ENCODE data around the gene AGT.

Gene AGT

GRCh38 chr1:230754796-230755195, 40.9 kb upstream of the AGT start:
- H3K4me3 ChIP-seq (ENCODE audit: low read length), result no peak overlapping the region
- no peak for TF ChIP-seq CTCF (conservative IDR thresholded peaks at IDR 0.05; ENCODE audit: low read depth, low read length)
- no peak for DNase-seq (ENCODE audit: low read depth)

GRCh38 chr1:230753586-230754251, 39.8 kb upstream of the AGT start:
- no peak for TF ChIP-seq CTCF (conservative IDR thresholded peaks at IDR 0.05; ENCODE audit: low read depth, low read length)
- H3K4me3 ChIP-seq (ENCODE audit: low read length), result no peak overlapping the region
- no peak for DNase-seq (ENCODE audit: low read depth)

- no peak overlapping the region for H3K4me3 ChIP-seq (ENCODE audit: low read length)
- no peak for DNase-seq (ENCODE audit: low read depth)
- no peak for TF ChIP-seq CTCF (conservative IDR thresholded peaks at IDR 0.05; ENCODE audit: low read depth, low read length)
These were observed 39.3 kb upstream of the AGT start for GRCh38 chr1:230753191-230753585.

GRCh38 chr1:230752407-230752806, 38.5 kb upstream of the AGT start:
- TF ChIP-seq CTCF (conservative IDR thresholded peaks at IDR 0.05; ENCODE audit: low read depth, low read length), result no peak
- DNase-seq (ENCODE audit: low read depth), result no peak
- H3K4me3 ChIP-seq (ENCODE audit: low read length), result no peak overlapping the region

GRCh38 chr1:230750986-230751625, 37.2 kb upstream of the AGT start:
- no peak overlapping the region for H3K4me3 ChIP-seq (ENCODE audit: low read length)
- no peak for TF ChIP-seq CTCF (conservative IDR thresholded peaks at IDR 0.05; ENCODE audit: low read depth, low read length)
- DNase-seq (ENCODE audit: low read depth), result no peak

- no peak for DNase-seq (ENCODE audit: low read depth)
- no peak for TF ChIP-seq CTCF (conservative IDR thresholded peaks at IDR 0.05; ENCODE audit: low read depth, low read length)
- no peak overlapping the region for H3K4me3 ChIP-seq (ENCODE audit: low read length)
These were observed 36.7 kb upstream of the AGT start for GRCh38 chr1:230750576-230750975.

GRCh38 chr1:230749635-230750034, 35.7 kb upstream of the AGT start:
- no peak overlapping the region for H3K4me3 ChIP-seq (ENCODE audit: low read length)
- no peak for TF ChIP-seq CTCF (conservative IDR thresholded peaks at IDR 0.05; ENCODE audit: low read depth, low read length)
- DNase-seq (ENCODE audit: low read depth), result no peak

Data from retinal pigment epithelial cell (primary cell).